ENCODE measurements around the gene PACS2.

GRCh38 chr14:105356927-105357326 lies 42.4 kb downstream of the PACS2 start:
- TF ChIP-seq IRF3 (IDR thresholded peaks at IDR 0.05; ENCODE audit: low read depth, low read length) = no peak
- no peak for TF ChIP-seq SMC3 (IDR thresholded peaks at IDR 0.05; ENCODE audit: low read depth, low read length)
- TF ChIP-seq REST (IDR thresholded peaks at IDR 0.05; ENCODE audit: low read depth, low read length) = no peak
- no peak for TF ChIP-seq PBX3 (IDR thresholded peaks at IDR 0.05)
- no peak for TF ChIP-seq SIN3A (IDR thresholded peaks at IDR 0.05; ENCODE audit: borderline replicate concordance, low read depth, low read length)

Measured in SK-N-SH (cell line).